Testis (tissue), 3 donors: ENCODE data around the gene MT1B. TPM values are rescaled to one million over a fixed set of nuclear protein-coding genes. Genes with fewer than 3 reads are reported as not detected.

Experiments used
- DNase-seq: peaks from one replicate; pipeline ENCODE4 v3.0.0-alpha.2; 2019
- H3K27ac ChIP-seq, 2 donors: fragments of 200-600 bp; sonication (generic); one replicate each; pipeline ENCODE4 v1.5.1; 2019
- H3K27me3 ChIP-seq: fragments of 200-600 bp; sonication (generic); one replicate; pipeline ENCODE4 v1.5.1; 2019
- H3K36me3 ChIP-seq: fragments of 200-600 bp; sonication (generic); one replicate; pipeline ENCODE4 v1.5.1; 2017; ENCODE audit warnings: low read depth; ENCODE audit errors: missing control alignments
- H3K4me1 ChIP-seq: fragments of 200-600 bp; sonication (generic); one replicate; pipeline ENCODE4 v1.5.1; 2019
- H3K4me3 ChIP-seq, 2 donors: fragments of 200-600 bp; sonication (generic); one replicate each; pipeline ENCODE4 v1.5.1; 2017 to 2019
- H3K9me3 ChIP-seq: fragments of 200-600 bp; sonication (generic); one replicate; pipeline ENCODE4 v1.5.1; 2017
- POLR2A ChIP-seq: fragments of 450-650 bp; IDR thresholded peaks from one replicate; pipeline ENCODE4 v1.6.1; 2017; ENCODE audit warnings: antibody characterized with exemption, mild to moderate bottlenecking, moderate library complexity
- WGBS, 2 donors: methylation state at CpG; one replicate each; pipeline ENCODE4 v1.1.5; 2018; 5-methylcytosine and 5-hydroxymethylcytosine counted together
- intact Hi-C: fragments of 100-400 bp; cut with DNase I; formaldehyde crosslinking; loops from one replicate; pipeline ENCODE4 v1.15.1; 2023; ENCODE audit warnings: low total_unique reads
- polyA plus RNA-seq: library from polyadenylated mRNA; stranded (reverse); fragments of 350-450 nt; fragmentation: Illumina TruSeq; extraction: RNeasy Lipid Tissue Mini Kit (QIAGEN cat#74804); gene quantifications from one replicate; pipeline ENCODE4 v1.2.3, GENCODE V29; 2014; ENCODE audit warnings: low read depth, low replicate concordance; ENCODE audit not compliant: insufficient read depth
- total RNA-seq, 2 donors: library from RNA; depleted of rRNA; stranded (reverse); fragments of >200 nt; gene quantifications; one replicate each; pipeline ENCODE4 v1.2.3, GENCODE V29; 2016
- TF ChIP-seq, protein P1 (sequence below), 3 experiments: fragments of 450-650 bp in 2 of 3; fragments of 200-600 bp in 1 of 3; sonication (generic) in 1 of 3; IDR thresholded peaks; one replicate each; pipeline ENCODE4 v1.5.1; 2016 to 2019; ENCODE audit warnings: antibody characterized with exemption in 3 of 3, mild to moderate bottlenecking in 2 of 3, moderate library complexity in 1 of 3

MT1B gene
- total and polyA plus RNA-seq, 3 donors from 2014 or later = not detected

GRCh38 chr16:56684256-56684925, 32.7 kb downstream of the MT1B start:
- no peaks in the 10 kb centered on the region for H3K9me3 ChIP-seq
- DNase-seq = no peak
- H3K27ac ChIP-seq = no peak overlapping the region
- 58 to 68% methylated on average over 4 of the region's 4 CpGs for WGBS, 2 donors
- H3K27me3 ChIP-seq = no peaks in the 10 kb centered on the region
- no peak overlapping the region for H3K4me3 ChIP-seq
- intact Hi-C loops = no loop called here
- TF ChIP-seq, protein P1, sequence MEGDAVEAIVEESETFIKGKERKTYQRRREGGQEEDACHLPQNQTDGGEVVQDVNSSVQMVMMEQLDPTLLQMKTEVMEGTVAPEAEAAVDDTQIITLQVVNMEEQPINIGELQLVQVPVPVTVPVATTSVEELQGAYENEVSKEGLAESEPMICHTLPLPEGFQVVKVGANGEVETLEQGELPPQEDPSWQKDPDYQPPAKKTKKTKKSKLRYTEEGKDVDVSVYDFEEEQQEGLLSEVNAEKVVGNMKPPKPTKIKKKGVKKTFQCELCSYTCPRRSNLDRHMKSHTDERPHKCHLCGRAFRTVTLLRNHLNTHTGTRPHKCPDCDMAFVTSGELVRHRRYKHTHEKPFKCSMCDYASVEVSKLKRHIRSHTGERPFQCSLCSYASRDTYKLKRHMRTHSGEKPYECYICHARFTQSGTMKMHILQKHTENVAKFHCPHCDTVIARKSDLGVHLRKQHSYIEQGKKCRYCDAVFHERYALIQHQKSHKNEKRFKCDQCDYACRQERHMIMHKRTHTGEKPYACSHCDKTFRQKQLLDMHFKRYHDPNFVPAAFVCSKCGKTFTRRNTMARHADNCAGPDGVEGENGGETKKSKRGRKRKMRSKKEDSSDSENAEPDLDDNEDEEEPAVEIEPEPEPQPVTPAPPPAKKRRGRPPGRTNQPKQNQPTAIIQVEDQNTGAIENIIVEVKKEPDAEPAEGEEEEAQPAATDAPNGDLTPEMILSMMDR (IDR thresholded peaks at IDR 0.05) = no peak
- no peak for TF ChIP-seq POLR2A
- no peaks in the 10 kb centered on the region for H3K36me3 ChIP-seq
- H3K4me1 ChIP-seq = peaks cover 16% of the 10 kb centered on the region

GRCh38 chr16:56684926-56685590, 33.4 kb downstream of the MT1B start:
- no peaks in the 10 kb centered on the region for H3K36me3 ChIP-seq
- no peaks in the 10 kb centered on the region for H3K27me3 ChIP-seq
- intact Hi-C loops = no loop called here
- no peaks in the 10 kb centered on the region for H3K9me3 ChIP-seq
- peaks cover 16% of the 10 kb centered on the region for H3K4me1 ChIP-seq
- no peak overlapping the region for H3K27ac ChIP-seq
- no peak for TF ChIP-seq POLR2A
- TF ChIP-seq, protein P1 (IDR thresholded peaks at IDR 0.05) = no peak
- WGBS, 2 donors = 95 to 96% methylated on average over 4 of the region's 4 CpGs
- H3K4me3 ChIP-seq = no peak overlapping the region
- DNase-seq = no peak

DNA sequence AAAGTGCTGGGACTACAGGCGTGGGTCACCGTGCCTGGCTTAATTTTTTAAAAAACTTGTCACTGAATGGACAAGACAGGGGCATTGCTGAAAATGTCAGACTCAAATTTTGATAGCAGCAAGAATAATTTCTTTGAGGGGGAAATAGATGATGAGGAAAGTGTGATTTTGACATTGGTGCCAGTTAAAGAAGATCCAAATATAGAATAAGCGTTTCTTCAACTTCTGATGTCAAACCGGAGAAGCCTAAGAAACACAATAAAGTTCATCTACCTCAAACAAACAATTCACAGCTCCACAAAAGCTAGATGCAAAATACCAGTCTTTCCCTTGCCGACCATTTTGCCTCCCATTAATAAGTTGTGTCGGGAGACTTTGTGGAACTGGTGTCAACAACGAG, 35.1 kb downstream of the MT1B start:
- Histone ChIP-seq H3K9me3 (no peaks in the 10 kb centered on the region), H3K27ac (no peak overlapping the region), H3K4me1 (peaks cover 11% of the 10 kb centered on the region), H3K4me3 (no peak overlapping the region), H3K27me3 (no peaks in the 10 kb centered on the region), H3K36me3 (no peaks in the 10 kb centered on the region)
- 86 to 98% methylated on average over 7 of the region's 7 CpGs for WGBS, 2 donors
- TF ChIP-seq, protein P1 (IDR thresholded peaks at IDR 0.05) = no peak
- no peak for TF ChIP-seq POLR2A
- no peak for DNase-seq
- intact Hi-C loops = no loop called here

- Histone ChIP-seq H3K36me3 (no peaks in the 10 kb centered on the region), H3K9me3 (no peaks in the 10 kb centered on the region), H3K4me3 (no peak overlapping the region), H3K27ac (no peak overlapping the region), H3K27me3 (no peaks in the 10 kb centered on the region), H3K4me1 (no peaks in the 10 kb centered on the region)
- TF ChIP-seq, protein P1 (IDR thresholded peaks at IDR 0.05) = no peak
- no peak for TF ChIP-seq POLR2A
- intact Hi-C loops = no loop called here
- DNase-seq = no peak
- 59 to 63% methylated on average over 1 of the region's 1 CpG for WGBS, 2 donors
These were observed 37.1 kb downstream of the MT1B start for GRCh38 chr16:56688762-56689161.
